IMR-90 (cell line): ENCODE results near the gene RPS24. TPM values are rescaled to one million over a fixed set of nuclear protein-coding genes. Genes with fewer than 3 reads are reported as not detected.

Experiments used
- ATAC-seq: fragments of 200-7000 bp; cut with Tn5 transposase; 2 replicates; pipeline ENCODE4 v1.9.1; 2020; ENCODE audit warnings: low read depth, mild to moderate bottlenecking, moderate library complexity
- BruUV-seq: library from RNA; stranded (reverse); fragments of 400-500 nt; replicated peaks from 2 replicates; lab custom pipeline; 2021; lab: Mats Ljungman, UMichigan
- CTCF ChIA-PET: fragments of 300-600 bp; formaldehyde crosslinking; extraction: SDS; loops from one replicate; lab custom pipeline; 2021; ENCODE audit warnings: antibody characterized with exemption; lab: Yijun Ruan, JAX
- POLR2A ChIA-PET: fragments of 300-600 bp; sonication (Branson Sonifier 250); formaldehyde crosslinking; loops from one replicate; lab custom pipeline; 2022; ENCODE audit warnings: antibody characterized with exemption; ENCODE audit not compliant: unreplicated experiment; lab: Charles Lee
- DNase-seq: peaks from one replicate; pipeline ENCODE4 v3.0.0; 2013
- H2AFZ ChIP-seq: replicated peaks from 2 replicates; pipeline ENCODE3; 2013; ENCODE audit warnings: low read length, mild to moderate bottlenecking; ENCODE audit not compliant: poor library complexity
- H2AK5ac ChIP-seq: 2 replicates; pipeline ENCODE4 v1.6.1; 2013; ENCODE audit warnings: low read depth, low read length, inconsistent platforms
- H2AK9ac ChIP-seq: replicated peaks from 2 replicates; pipeline ENCODE3; 2013; ENCODE audit warnings: mild to moderate bottlenecking, low read depth, low read length, moderate library complexity; ENCODE audit not compliant: poor library complexity
- H2BK120ac ChIP-seq: 2 replicates; pipeline ENCODE4 v1.6.1; 2013; ENCODE audit warnings: low read depth, low read length, inconsistent platforms
- H2BK15ac ChIP-seq: 3 replicates; pipeline ENCODE4 v1.6.1; 2013; ENCODE audit warnings: low read depth, low read length, inconsistent platforms
- H2BK20ac ChIP-seq: 2 replicates; pipeline ENCODE4 v1.6.1; 2013; ENCODE audit warnings: low read depth, mild to moderate bottlenecking, inconsistent platforms, low read length, moderate library complexity
- H2BK5ac ChIP-seq: 2 replicates; pipeline ENCODE4 v1.6.1; 2013; ENCODE audit warnings: mild to moderate bottlenecking, low read depth, low read length, inconsistent platforms; ENCODE audit not compliant: poor library complexity, severe bottlenecking
- H3K14ac ChIP-seq: replicated peaks from 2 replicates; pipeline ENCODE4 v1.6.1; 2013; ENCODE audit warnings: low read depth, low read length, inconsistent platforms
- H3K18ac ChIP-seq: 2 replicates; pipeline ENCODE4 v1.6.1; 2013; ENCODE audit warnings: low read depth, low read length, control low read depth
- H3K23ac ChIP-seq: 2 replicates; pipeline ENCODE4 v1.6.1; 2013; ENCODE audit warnings: low read depth, low read length, inconsistent platforms
- H3K27ac ChIP-seq: 2 replicates; pipeline ENCODE4 v1.5.1; 2013; ENCODE audit warnings: mild to moderate bottlenecking, control low read depth, low read length; ENCODE audit not compliant: insufficient read depth
- H3K27me3 ChIP-seq: 2 replicates; pipeline ENCODE4 v1.6.1; 2013; ENCODE audit warnings: low read length; ENCODE audit not compliant: control insufficient read depth, insufficient read depth
- H3K36me3 ChIP-seq: 2 replicates; pipeline ENCODE4 v1.6.1; 2013; ENCODE audit warnings: low read length, mixed read lengths; ENCODE audit not compliant: control insufficient read depth, insufficient read depth
- H3K4ac ChIP-seq: 2 replicates; pipeline ENCODE4 v1.6.1; 2013; ENCODE audit warnings: low read depth, low read length, inconsistent platforms
- H3K4me1 ChIP-seq: 2 replicates; pipeline ENCODE4 v1.6.1; 2013; ENCODE audit warnings: low read length, mixed read lengths; ENCODE audit not compliant: control insufficient read depth, insufficient read depth
- H3K4me2 ChIP-seq: 2 replicates; pipeline ENCODE4 v1.6.1; 2013; ENCODE audit warnings: low read depth, mild to moderate bottlenecking, control low read depth, low read length, moderate library complexity
- H3K4me3 ChIP-seq: 2 replicates; pipeline ENCODE4 v1.5.1; 2013; ENCODE audit warnings: low read depth, mild to moderate bottlenecking, control low read depth, low read length, moderate library complexity; ENCODE audit not compliant: insufficient read depth
- H3K56ac ChIP-seq: 2 replicates; pipeline ENCODE4 v1.6.1; 2013; ENCODE audit warnings: low read length, inconsistent platforms; ENCODE audit not compliant: insufficient read depth; ENCODE audit errors: extremely low read depth
- H3K79me1 ChIP-seq, 2 experiments: 2 replicates each; pipeline ENCODE4 v1.6.1; 2013; ENCODE audit warnings: low read length in 2 of 2, inconsistent platforms in 1 of 2, low read depth in 1 of 2
- H3K9ac ChIP-seq: 2 replicates; pipeline ENCODE4 v1.6.1; 2013; ENCODE audit warnings: low read depth, low read length, control low read depth
- H3K9me1 ChIP-seq: 2 replicates; pipeline ENCODE4 v1.6.1; 2013; ENCODE audit warnings: low read length, inconsistent platforms; ENCODE audit not compliant: insufficient read depth
- H3K9me3 ChIP-seq: 2 replicates; pipeline ENCODE4 v1.6.1; 2013; ENCODE audit warnings: low read length; ENCODE audit not compliant: control insufficient read depth, insufficient read depth
- H4K20me1 ChIP-seq: 2 replicates; pipeline ENCODE4 v1.6.1; 2013; ENCODE audit warnings: low read length, inconsistent platforms; ENCODE audit not compliant: insufficient read depth
- H4K5ac ChIP-seq: 2 replicates; pipeline ENCODE4 v1.6.1; 2013; ENCODE audit warnings: mild to moderate bottlenecking, low read depth, low read length, control low read depth
- H4K8ac ChIP-seq, 2 experiments: 2 replicates each; pipeline ENCODE4 v1.6.1; 2013; ENCODE audit warnings: low read depth in 2 of 2, low read length in 2 of 2, control low read depth in 1 of 2, inconsistent platforms in 1 of 2
- H4K91ac ChIP-seq: 2 replicates; pipeline ENCODE4 v1.6.1; 2013; ENCODE audit warnings: low read depth, low read length, inconsistent platforms; ENCODE audit not compliant: insufficient read depth
- BHLHE40 ChIP-seq: fragments of 150-350 bp; IDR thresholded peaks from 2 replicates; pipeline ENCODE4 v1.6.1; 2016; ENCODE audit warnings: mild to moderate bottlenecking, low read depth, low read length
- CHD1 ChIP-seq: IDR thresholded peaks from 2 replicates; pipeline ENCODE4 v1.6.1; 2012; ENCODE audit warnings: low read depth, low read length, improper control_type of control experiment
- FOS ChIP-seq: fragments of 150-350 bp; IDR thresholded peaks from 2 replicates; pipeline ENCODE4 v1.6.1; 2016; ENCODE audit warnings: low read depth, low read length
- MAZ ChIP-seq: IDR thresholded peaks from 2 replicates; pipeline ENCODE4 v1.6.1; 2012; ENCODE audit warnings: low read depth, mild to moderate bottlenecking, low read length, improper control_type of control experiment, moderate library complexity, borderline replicate concordance
- POLR2A ChIP-seq: IDR thresholded peaks from 2 replicates; pipeline ENCODE4 v1.6.1; 2012; ENCODE audit warnings: mild to moderate bottlenecking, low read depth, low read length
- WGBS, 2 experiments: methylation state at CpG; one replicate each; pipeline versions ENCODE4 v1.1.5 to v1.1.7; 2013; ENCODE audit warnings: missing lambda C conversion rate in 2 of 2; ENCODE audit not compliant: insufficient read length in 1 of 2; ENCODE audit errors: extremely low coverage in 2 of 2; 5-methylcytosine and 5-hydroxymethylcytosine counted together
- dilution Hi-C: fragments of 300-500 bp; cut with HindIII; formaldehyde crosslinking; loops from one replicate; pipeline ENCODE4 v1.14.3; 2018; ENCODE audit warnings: low sequenced_read_pairs; ENCODE audit not compliant: unreplicated experiment
- in situ Hi-C: fragments of 300-500 bp; cut with MboI; formaldehyde crosslinking; loops from 3 replicates; pipeline ENCODE4 v1.14.3; 2019; ENCODE audit warnings: low sequenced_read_pairs, inconsistent platforms, mixed read lengths
- intact Hi-C: fragments of 100-400 bp; cut with micrococcal nuclease; formaldehyde crosslinking; loops from 2 replicates; pipeline ENCODE4 v1.10.0; 2022
- polyA plus RNA-seq, 3 experiments: library from polyadenylated mRNA; depleted of rRNA; stranded (reverse); fragments of >200 nt; gene quantifications; 2 replicates each; pipeline ENCODE4 v1.2.3, GENCODE V29; 2012; ENCODE audit warnings: low replicate concordance in 1 of 3
- total RNA-seq: library from RNA; depleted of rRNA; stranded (reverse); fragments of >200 nt; gene quantifications from 2 replicates; pipeline ENCODE4 v1.2.3, GENCODE V29; 2012
- TF ChIP-seq, protein P1 (sequence below): fragments of 150-350 bp; IDR thresholded peaks from 2 replicates; pipeline ENCODE4 v1.6.1; 2016; ENCODE audit warnings: low read depth, mild to moderate bottlenecking, low read length, moderate library complexity, borderline replicate concordance

The RPS24 gene
- total and polyA plus RNA-seq, 2 of the 4 experiments (the other 2 are of a cell fraction): 1,664 to 4,721 TPM

DNA sequence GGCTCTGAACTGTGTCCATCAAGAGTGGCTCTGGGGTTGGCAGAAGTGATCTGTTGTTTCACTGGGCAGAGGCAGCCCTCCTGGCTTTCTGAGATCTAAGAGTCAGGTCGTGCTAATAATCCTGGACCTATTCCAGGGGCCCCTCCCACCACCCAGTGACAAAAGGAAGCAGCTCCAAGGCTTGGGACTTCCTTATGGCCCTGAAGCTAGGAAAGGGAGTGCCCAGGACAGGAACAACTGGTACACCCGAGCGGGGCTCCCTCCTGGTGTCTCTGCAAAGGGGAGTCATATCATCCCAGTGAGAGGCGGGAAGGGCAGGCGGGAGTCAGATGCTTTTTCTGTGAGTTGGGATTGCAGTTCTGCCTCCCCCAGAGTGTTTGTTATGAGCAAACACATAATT is 32.3 kb downstream of the RPS24 start:
- in situ Hi-C loops (no loop called here), intact Hi-C loops (no loop called here), dilution Hi-C loops (no loop called here)
- Histone ChIP-seq H3K27ac (no peak overlapping the region), H2AFZ (no peak overlapping the region), H3K56ac (no peak overlapping the region), H4K8ac (no peak overlapping the region), H3K9me3 (no peaks in the 10 kb centered on the region), H3K36me3 (no peaks in the 10 kb centered on the region), H3K4me2 (no peak overlapping the region), H4K20me1 (no peaks in the 10 kb centered on the region), H2AK5ac (no peak overlapping the region), H4K91ac (no peak overlapping the region), H2BK120ac (no peak overlapping the region), H3K27me3 (peaks cover 10% of the 10 kb centered on the region), H3K14ac (no peak overlapping the region), H3K23ac (no peak overlapping the region), H3K79me1 (no peaks in the 10 kb centered on the region), H3K4me1 (no peaks in the 10 kb centered on the region), H2BK20ac (no peak overlapping the region), H2BK5ac (no peak overlapping the region), H2BK15ac (no peak overlapping the region), H3K9ac (no peak overlapping the region), H3K4ac (no peak overlapping the region), H3K4me3 (no peak overlapping the region), H2AK9ac (no peak overlapping the region), H3K9me1 (no peaks in the 10 kb centered on the region; the same call in 1 of the 2 replicates), H3K18ac (no peak overlapping the region), H4K5ac (no peak overlapping the region)
- ATAC-seq (no peak), DNase-seq (no peak)
- TF ChIP-seq, protein P1, sequence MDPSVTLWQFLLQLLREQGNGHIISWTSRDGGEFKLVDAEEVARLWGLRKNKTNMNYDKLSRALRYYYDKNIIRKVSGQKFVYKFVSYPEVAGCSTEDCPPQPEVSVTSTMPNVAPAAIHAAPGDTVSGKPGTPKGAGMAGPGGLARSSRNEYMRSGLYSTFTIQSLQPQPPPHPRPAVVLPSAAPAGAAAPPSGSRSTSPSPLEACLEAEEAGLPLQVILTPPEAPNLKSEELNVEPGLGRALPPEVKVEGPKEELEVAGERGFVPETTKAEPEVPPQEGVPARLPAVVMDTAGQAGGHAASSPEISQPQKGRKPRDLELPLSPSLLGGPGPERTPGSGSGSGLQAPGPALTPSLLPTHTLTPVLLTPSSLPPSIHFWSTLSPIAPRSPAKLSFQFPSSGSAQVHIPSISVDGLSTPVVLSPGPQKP: no peak
- TF ChIP-seq FOS (no peak), BHLHE40 (no peak), POLR2A (no peak), MAZ (no peak), CHD1 (no peak)
- POLR2A ChIA-PET: no interaction called here
- no CpG with 5 or more reads among the region's 5 CpGs for WGBS, 2 experiments
- CTCF ChIA-PET: no interaction called here
- BruUV-seq: no TSS peak
